MM.1S (cell line): ENCODE measurements around the gene TLCD3A.

ENCODE experiments used
- DNase-seq: peaks from one replicate; pipeline ENCODE4 v3.0.0-alpha.2; 2015
- H2AFZ ChIP-seq: fragments of 300-600 bp; sonication (generic); 2 replicates; pipeline ENCODE4 v1.6.0; 2016; ENCODE audit warnings: antibody characterized with exemption, low read length
- H3F3A ChIP-seq: fragments of 300-600 bp; sonication (generic); 2 replicates; pipeline ENCODE4 v1.6.1; 2016; ENCODE audit warnings: mild to moderate bottlenecking, antibody characterized with exemption, low read length, moderate library complexity, mixed read lengths; ENCODE audit not compliant: insufficient read depth
- H3K27ac ChIP-seq: fragments of 300-600 bp; sonication (generic); 2 replicates; pipeline ENCODE4 v1.5.1; 2016; ENCODE audit warnings: mild to moderate bottlenecking, low read length
- H3K27me3 ChIP-seq: fragments of 300-600 bp; sonication (generic); replicated peaks from 2 replicates; pipeline ENCODE4 v1.6.0; 2016; ENCODE audit warnings: low read length; ENCODE audit not compliant: insufficient read depth
- H3K36me3 ChIP-seq: fragments of 300-600 bp; sonication (generic); replicated peaks from 2 replicates; pipeline ENCODE4 v1.6.1; 2016; ENCODE audit warnings: mild to moderate bottlenecking, low read length, mixed read lengths; ENCODE audit not compliant: insufficient read depth
- H3K4me1 ChIP-seq: fragments of 300-600 bp; sonication (generic); 2 replicates; pipeline ENCODE4 v1.6.1; 2016; ENCODE audit warnings: low read length, mixed read lengths
- H3K4me2 ChIP-seq: fragments of 300-600 bp; sonication (generic); 2 replicates; pipeline ENCODE4 v1.6.0; 2016; ENCODE audit warnings: low read depth, low read length
- H3K4me3 ChIP-seq: fragments of 300-600 bp; sonication (generic); 2 replicates; pipeline ENCODE4 v1.5.1; 2016; ENCODE audit warnings: low read length, mixed read lengths
- H3K79me2 ChIP-seq: fragments of 300-600 bp; sonication (generic); 2 replicates; pipeline ENCODE4 v1.6.1; 2016; ENCODE audit warnings: mixed run types, low read length, mixed read lengths
- H3K9ac ChIP-seq: fragments of 300-600 bp; sonication (generic); 2 replicates; pipeline ENCODE4 v1.6.1; 2016; ENCODE audit warnings: low read length, mixed read lengths
- H3K9me2 ChIP-seq: fragments of 300-600 bp; sonication (generic); replicated peaks from 2 replicates; pipeline ENCODE4 v1.6.1; 2016; ENCODE audit warnings: mild to moderate bottlenecking, low read length, mixed read lengths; ENCODE audit not compliant: insufficient read depth
- H3K9me3 ChIP-seq: fragments of 300-600 bp; sonication (generic); replicated peaks from 2 replicates; pipeline ENCODE4 v1.6.1; 2016; ENCODE audit warnings: mild to moderate bottlenecking, low read length, mixed read lengths; ENCODE audit not compliant: insufficient read depth
- H4K20me1 ChIP-seq: fragments of 300-600 bp; sonication (generic); 2 replicates; pipeline ENCODE4 v1.6.1; 2016; ENCODE audit warnings: mild to moderate bottlenecking, low read length, moderate library complexity, mixed read lengths; ENCODE audit not compliant: insufficient read depth
- CTCF ChIP-seq: fragments of 300-600 bp; sonication (generic); IDR thresholded peaks from 2 replicates; pipeline ENCODE4 v1.5.1; 2016; ENCODE audit warnings: antibody characterized with exemption, low read length, mixed read lengths
- EZH2 ChIP-seq: fragments of 300-600 bp; sonication (generic); optimal IDR thresholded peaks from 2 replicates; pipeline ENCODE3; 2017; ENCODE audit warnings: low read depth, mild to moderate bottlenecking, antibody characterized with exemption, low read length, mixed read lengths
- EZH2phosphoT487 ChIP-seq: fragments of 300-600 bp; sonication (generic); IDR thresholded peaks from 2 replicates; pipeline ENCODE4 v1.6.1; 2018; ENCODE audit warnings: antibody characterized with exemption, low read length

Gene TLCD3A

GRCh38 chr17:725746-726145 is 6.7 kb upstream of the TLCD3A start:
- Histone ChIP-seq H3K4me1 (no peaks in the 10 kb centered on the region), H3K27me3 (peaks cover 36% of the 10 kb centered on the region), H3K9ac (no peak overlapping the region), H3K9me2 (no peaks in the 10 kb centered on the region), H3K4me3 (no peak overlapping the region), H3K4me2 (no peak overlapping the region), H4K20me1 (no peaks in the 10 kb centered on the region), H3K9me3 (no peaks in the 10 kb centered on the region), H3F3A (no peaks in the 10 kb centered on the region), H2AFZ (no peak overlapping the region), H3K79me2 (no peaks in the 10 kb centered on the region), H3K36me3 (no peaks in the 10 kb centered on the region), H3K27ac (no peak overlapping the region)
- TF ChIP-seq EZH2 (no peak), CTCF (no peak), EZH2phosphoT487 (no peak)
- DNase-seq = no peak

GRCh38 chr17:726271-726919 is 6.0 kb upstream of the TLCD3A start:
- Histone ChIP-seq H3K9me2 (no peaks in the 10 kb centered on the region), H3K27me3 (peaks cover 32% of the 10 kb centered on the region), H3K36me3 (no peaks in the 10 kb centered on the region), H3K9ac (no peak overlapping the region), H3K27ac (no peak overlapping the region), H2AFZ (no peak overlapping the region), H3K4me3 (no peak overlapping the region), H3K4me2 (no peak overlapping the region), H3F3A (no peaks in the 10 kb centered on the region), H3K79me2 (no peaks in the 10 kb centered on the region), H3K4me1 (no peaks in the 10 kb centered on the region), H3K9me3 (no peaks in the 10 kb centered on the region), H4K20me1 (no peaks in the 10 kb centered on the region)
- TF ChIP-seq EZH2phosphoT487 (no peak), CTCF (no peak), EZH2 (no peak)
- no peak for DNase-seq

GRCh38 chr17:728911-729310 is 3.5 kb upstream of the TLCD3A start:
- TF ChIP-seq CTCF = no peak
- no peak for TF ChIP-seq EZH2
- no peak for TF ChIP-seq EZH2phosphoT487
- Histone ChIP-seq H3F3A (no peaks in the 10 kb centered on the region), H3K27me3 (peaks cover 27% of the 10 kb centered on the region), H3K4me1 (no peaks in the 10 kb centered on the region), H3K27ac (no peak overlapping the region), H3K4me2 (no peak overlapping the region), H3K9me2 (no peaks in the 10 kb centered on the region), H3K79me2 (no peaks in the 10 kb centered on the region), H4K20me1 (no peaks in the 10 kb centered on the region), H3K4me3 (no peak overlapping the region), H3K36me3 (no peaks in the 10 kb centered on the region), H2AFZ (no peak overlapping the region), H3K9me3 (no peaks in the 10 kb centered on the region), H3K9ac (no peak overlapping the region)
- DNase-seq = no peak
